Sigmoid colon (tissue), 4 donors: ENCODE data around the gene CAPN5.

ENCODE experiments used
- EP300 ChIP-seq, 4 donors: sonication (generic); formaldehyde crosslinking; IDR thresholded peaks; one replicate each; pipeline ENCODE4 v1.6.1; 2017; ENCODE audit warnings: antibody characterized with exemption in 4 of 4
- POLR2A ChIP-seq, 2 donors: fragments of 450-650 bp; IDR thresholded peaks; one replicate each; pipeline ENCODE4 v1.6.1; 2016; ENCODE audit warnings: antibody characterized with exemption in 2 of 2, mild to moderate bottlenecking in 2 of 2, moderate library complexity in 2 of 2
- POLR2AphosphoS5 ChIP-seq, 4 donors: sonication (generic); formaldehyde crosslinking; IDR thresholded peaks; one replicate each; pipeline ENCODE4 v1.6.1; 2017; ENCODE audit warnings: antibody characterized with exemption in 4 of 4
- TF ChIP-seq, protein P1 (sequence below), 4 experiments: fragments of 450-650 bp in 3 of 4; fragments of 200-600 bp in 1 of 4; IDR thresholded peaks; one replicate each; pipeline ENCODE4 v1.5.1; 2016 to 2019; ENCODE audit warnings: antibody characterized with exemption in 4 of 4, mild to moderate bottlenecking in 3 of 4, moderate library complexity in 2 of 4

DNA sequence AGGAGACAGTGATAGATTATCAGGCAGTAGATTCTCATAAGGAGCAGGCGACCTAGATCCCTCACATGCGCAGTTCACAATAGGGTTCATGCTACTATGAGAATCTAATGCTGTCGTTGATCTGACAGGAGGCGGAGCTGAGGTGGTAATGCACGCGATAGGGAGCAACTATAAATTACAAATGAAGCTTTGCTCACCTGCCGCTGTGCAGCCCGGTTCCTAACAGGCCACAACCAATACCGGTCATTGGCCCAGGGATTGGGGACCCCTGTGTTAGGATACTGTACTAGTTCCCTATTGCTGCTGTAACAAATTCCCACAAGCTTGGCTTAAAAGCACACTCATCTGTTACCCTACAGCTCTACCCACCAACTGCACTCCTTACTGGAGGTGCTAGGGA lies 21.9 kb upstream of the CAPN5 start:
- TF ChIP-seq, protein P1, sequence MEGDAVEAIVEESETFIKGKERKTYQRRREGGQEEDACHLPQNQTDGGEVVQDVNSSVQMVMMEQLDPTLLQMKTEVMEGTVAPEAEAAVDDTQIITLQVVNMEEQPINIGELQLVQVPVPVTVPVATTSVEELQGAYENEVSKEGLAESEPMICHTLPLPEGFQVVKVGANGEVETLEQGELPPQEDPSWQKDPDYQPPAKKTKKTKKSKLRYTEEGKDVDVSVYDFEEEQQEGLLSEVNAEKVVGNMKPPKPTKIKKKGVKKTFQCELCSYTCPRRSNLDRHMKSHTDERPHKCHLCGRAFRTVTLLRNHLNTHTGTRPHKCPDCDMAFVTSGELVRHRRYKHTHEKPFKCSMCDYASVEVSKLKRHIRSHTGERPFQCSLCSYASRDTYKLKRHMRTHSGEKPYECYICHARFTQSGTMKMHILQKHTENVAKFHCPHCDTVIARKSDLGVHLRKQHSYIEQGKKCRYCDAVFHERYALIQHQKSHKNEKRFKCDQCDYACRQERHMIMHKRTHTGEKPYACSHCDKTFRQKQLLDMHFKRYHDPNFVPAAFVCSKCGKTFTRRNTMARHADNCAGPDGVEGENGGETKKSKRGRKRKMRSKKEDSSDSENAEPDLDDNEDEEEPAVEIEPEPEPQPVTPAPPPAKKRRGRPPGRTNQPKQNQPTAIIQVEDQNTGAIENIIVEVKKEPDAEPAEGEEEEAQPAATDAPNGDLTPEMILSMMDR (IDR thresholded peaks at IDR 0.05), result no peak
- TF ChIP-seq POLR2AphosphoS5 (IDR thresholded peaks at IDR 0.05), result no peak
- no peak for TF ChIP-seq POLR2A (IDR thresholded peaks at IDR 0.05)
- TF ChIP-seq EP300 (IDR thresholded peaks at IDR 0.05), result no peak
